ENCODE results near the gene OSBP2. TPM values are rescaled to one million over a fixed set of nuclear protein-coding genes. Genes with fewer than 3 reads are reported as not detected.

OSBP2 gene
- total RNA-seq, 3 donors from 2014 or later: 0.96 to 4.6 (median 4.4) TPM

- Histone ChIP-seq H3K36me3 (no peaks in the 10 kb centered on the region), H3K4me3 (no peak overlapping the region), H3K27me3 (no peaks in the 10 kb centered on the region), H3K4me1 (no peaks in the 10 kb centered on the region), H3K9me3 (no peaks in the 10 kb centered on the region), H3K27ac (no peak overlapping the region)
- DNase-seq (ENCODE audit: low spot score in 2 of 2): peak in 1 of 2 donors; percentile 24
- TF ChIP-seq, protein P1, sequence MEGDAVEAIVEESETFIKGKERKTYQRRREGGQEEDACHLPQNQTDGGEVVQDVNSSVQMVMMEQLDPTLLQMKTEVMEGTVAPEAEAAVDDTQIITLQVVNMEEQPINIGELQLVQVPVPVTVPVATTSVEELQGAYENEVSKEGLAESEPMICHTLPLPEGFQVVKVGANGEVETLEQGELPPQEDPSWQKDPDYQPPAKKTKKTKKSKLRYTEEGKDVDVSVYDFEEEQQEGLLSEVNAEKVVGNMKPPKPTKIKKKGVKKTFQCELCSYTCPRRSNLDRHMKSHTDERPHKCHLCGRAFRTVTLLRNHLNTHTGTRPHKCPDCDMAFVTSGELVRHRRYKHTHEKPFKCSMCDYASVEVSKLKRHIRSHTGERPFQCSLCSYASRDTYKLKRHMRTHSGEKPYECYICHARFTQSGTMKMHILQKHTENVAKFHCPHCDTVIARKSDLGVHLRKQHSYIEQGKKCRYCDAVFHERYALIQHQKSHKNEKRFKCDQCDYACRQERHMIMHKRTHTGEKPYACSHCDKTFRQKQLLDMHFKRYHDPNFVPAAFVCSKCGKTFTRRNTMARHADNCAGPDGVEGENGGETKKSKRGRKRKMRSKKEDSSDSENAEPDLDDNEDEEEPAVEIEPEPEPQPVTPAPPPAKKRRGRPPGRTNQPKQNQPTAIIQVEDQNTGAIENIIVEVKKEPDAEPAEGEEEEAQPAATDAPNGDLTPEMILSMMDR (IDR thresholded peaks at IDR 0.05): no peak
- TF ChIP-seq POLR2AphosphoS5 (IDR thresholded peaks at IDR 0.05): no peak
- no peak for TF ChIP-seq POLR2A (IDR thresholded peaks at IDR 0.05)
- intact Hi-C loops (cut with DNase I; ENCODE audit: low total_unique reads): no loop called here
These were observed 177.8 kb downstream of the OSBP2 start for GRCh38 chr22:30872285-30873041.

DNA sequence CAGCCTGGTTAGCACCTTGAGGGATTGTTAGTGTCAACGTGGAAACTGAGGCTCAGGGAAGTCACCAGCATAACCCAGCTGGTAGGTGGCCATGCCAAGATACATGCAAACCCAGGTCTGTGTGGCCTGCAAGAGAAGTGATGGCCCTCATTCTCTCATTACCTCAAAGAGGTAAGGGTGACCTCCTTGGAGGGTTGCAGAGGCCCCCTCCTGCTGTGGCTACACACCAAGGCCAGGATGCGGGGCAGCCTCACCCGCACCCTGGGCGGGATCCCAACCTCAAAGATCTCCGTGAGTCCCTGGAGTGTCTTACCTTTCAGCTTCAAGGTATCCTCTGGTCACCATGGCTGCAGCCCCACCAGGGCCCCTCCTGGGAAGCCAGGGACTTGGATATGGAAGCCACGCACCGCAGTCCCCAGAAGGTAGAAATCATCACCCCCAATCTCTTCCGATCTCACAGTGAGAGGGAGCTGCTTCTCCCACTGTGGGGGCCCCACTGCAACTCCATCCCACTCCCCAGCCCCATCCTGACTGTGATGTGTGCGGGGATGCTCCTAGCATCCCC lies 178.5 kb downstream of the OSBP2 start:
- Histone ChIP-seq H3K27ac (no peak overlapping the region), H3K36me3 (no peaks in the 10 kb centered on the region), H3K9me3 (no peaks in the 10 kb centered on the region), H3K27me3 (no peaks in the 10 kb centered on the region), H3K4me1 (no peaks in the 10 kb centered on the region), H3K4me3 (no peak overlapping the region)
- intact Hi-C loops (cut with DNase I; ENCODE audit: low total_unique reads): no loop called here
- no peak for TF ChIP-seq POLR2AphosphoS5 (IDR thresholded peaks at IDR 0.05)
- TF ChIP-seq, protein P1 (IDR thresholded peaks at IDR 0.05): no peak
- no peak for TF ChIP-seq POLR2A (IDR thresholded peaks at IDR 0.05)
- DNase-seq (ENCODE audit: low spot score in 2 of 2): no peak

- H3K9me3 ChIP-seq: no peaks in the 10 kb centered on the region
- TF ChIP-seq POLR2A (IDR thresholded peaks at IDR 0.05) (no peak), POLR2AphosphoS5 (IDR thresholded peaks at IDR 0.05) (no peak)
- TF ChIP-seq, protein P1 (IDR thresholded peaks at IDR 0.05): no peak
- H3K36me3 ChIP-seq: no peaks in the 10 kb centered on the region
- no peaks in the 10 kb centered on the region for H3K4me1 ChIP-seq
- H3K27me3 ChIP-seq: no peaks in the 10 kb centered on the region
- intact Hi-C loops (cut with DNase I; ENCODE audit: low total_unique reads): no loop called here
- no peak overlapping the region for H3K4me3 ChIP-seq
- no peak for DNase-seq (ENCODE audit: low spot score in 2 of 2)
- no peak overlapping the region for H3K27ac ChIP-seq
These were observed 179.0 kb downstream of the OSBP2 start for GRCh38 chr22:30873661-30874060.

DNA sequence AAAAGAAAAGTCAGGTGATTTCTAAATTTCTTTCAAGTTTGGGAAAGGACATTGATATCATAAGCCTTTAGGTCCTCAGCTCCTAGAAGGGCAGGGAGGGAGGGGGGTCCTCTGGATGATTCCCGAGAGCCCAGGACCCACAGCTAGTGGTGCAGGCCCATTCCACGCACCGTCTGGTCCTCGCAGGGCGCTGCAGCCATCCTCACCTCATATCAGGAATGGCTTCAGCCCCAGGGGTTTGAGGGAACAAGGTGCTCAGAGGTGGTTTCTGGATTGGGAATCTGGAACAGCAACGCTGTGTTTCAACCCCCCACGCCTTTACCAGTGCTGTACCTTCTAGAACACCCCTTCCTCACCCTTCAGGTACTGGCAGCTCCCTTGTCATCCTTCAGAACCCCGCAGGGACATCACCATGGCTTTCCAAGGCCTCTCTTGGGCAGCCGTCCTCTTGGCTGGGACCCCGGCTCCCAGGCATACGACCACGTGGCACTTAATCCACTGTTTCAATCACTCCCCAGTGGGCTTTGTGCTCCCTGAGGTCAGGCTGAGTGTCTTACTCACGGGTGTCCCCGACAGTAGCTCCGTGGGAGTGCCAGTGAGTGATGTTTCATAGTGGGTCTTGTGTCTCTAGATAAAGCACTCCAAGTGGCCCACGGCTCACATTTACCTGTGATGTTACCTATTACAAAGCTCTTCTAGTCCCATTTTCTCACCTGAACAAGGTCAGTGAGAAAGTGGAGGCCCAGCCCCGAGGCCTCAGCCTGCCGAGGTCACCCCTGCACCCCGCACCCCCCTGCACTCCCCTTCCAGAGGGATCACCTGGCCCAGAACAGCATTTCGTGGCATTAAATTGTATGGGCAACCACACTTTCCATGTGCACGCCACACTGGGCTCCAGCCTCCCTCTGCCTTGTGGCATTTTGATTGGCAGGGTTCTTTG lies 180.0 kb downstream of the OSBP2 start:
- Histone ChIP-seq H3K4me1 (no peaks in the 10 kb centered on the region), H3K27me3 (no peaks in the 10 kb centered on the region), H3K9me3 (no peaks in the 10 kb centered on the region), H3K36me3 (no peaks in the 10 kb centered on the region), H3K27ac (no peak overlapping the region), H3K4me3 (no peak overlapping the region)
- no peak for DNase-seq (ENCODE audit: low spot score in 2 of 2)
- intact Hi-C loops (cut with DNase I; ENCODE audit: low total_unique reads): no loop called here
- TF ChIP-seq, protein P1 (IDR thresholded peaks at IDR 0.05): no peak
- TF ChIP-seq POLR2AphosphoS5 (IDR thresholded peaks at IDR 0.05): no peak
- TF ChIP-seq POLR2A (IDR thresholded peaks at IDR 0.05): no peak

All from breast epithelium (tissue), 4 donors.